Measurements from ENCODE around the gene CD47. TPM values are rescaled to one million over a fixed set of nuclear protein-coding genes. Genes with fewer than 3 reads are reported as not detected.

Gene CD47
- total RNA-seq, 1 experiment from 2014 or later, result 63.6 TPM

DNA sequence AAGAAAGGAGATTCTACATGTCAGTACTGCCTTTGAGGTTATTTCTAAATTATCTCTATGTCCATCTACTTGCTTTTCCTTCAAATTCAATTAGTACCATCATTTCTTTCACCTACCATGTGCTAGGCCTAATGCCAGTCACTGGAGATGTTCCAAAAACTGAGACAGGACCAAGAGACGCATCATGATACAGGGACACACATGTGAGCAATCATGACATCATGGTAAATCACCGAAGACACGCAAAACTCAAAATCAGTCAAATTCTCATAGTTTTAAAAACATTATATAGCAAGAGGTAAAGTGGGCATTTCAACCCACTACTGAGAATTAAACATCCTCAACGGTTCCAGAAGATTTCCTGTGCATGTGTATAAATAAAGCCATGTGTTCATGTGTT, 95.0 kb downstream of the CD47 start:
- no TSS peak for BruUV-seq (replicated peaks)
- no peak for ATAC-seq
- TF ChIP-seq EZH2 (IDR thresholded peaks at IDR 0.05; ENCODE audit: low read length, unreplicated experiment), result no peak
- no peak for TF ChIP-seq EZH2phosphoT487 (IDR thresholded peaks at IDR 0.05; ENCODE audit: borderline replicate concordance, low read length)
- TF ChIP-seq, protein P1, sequence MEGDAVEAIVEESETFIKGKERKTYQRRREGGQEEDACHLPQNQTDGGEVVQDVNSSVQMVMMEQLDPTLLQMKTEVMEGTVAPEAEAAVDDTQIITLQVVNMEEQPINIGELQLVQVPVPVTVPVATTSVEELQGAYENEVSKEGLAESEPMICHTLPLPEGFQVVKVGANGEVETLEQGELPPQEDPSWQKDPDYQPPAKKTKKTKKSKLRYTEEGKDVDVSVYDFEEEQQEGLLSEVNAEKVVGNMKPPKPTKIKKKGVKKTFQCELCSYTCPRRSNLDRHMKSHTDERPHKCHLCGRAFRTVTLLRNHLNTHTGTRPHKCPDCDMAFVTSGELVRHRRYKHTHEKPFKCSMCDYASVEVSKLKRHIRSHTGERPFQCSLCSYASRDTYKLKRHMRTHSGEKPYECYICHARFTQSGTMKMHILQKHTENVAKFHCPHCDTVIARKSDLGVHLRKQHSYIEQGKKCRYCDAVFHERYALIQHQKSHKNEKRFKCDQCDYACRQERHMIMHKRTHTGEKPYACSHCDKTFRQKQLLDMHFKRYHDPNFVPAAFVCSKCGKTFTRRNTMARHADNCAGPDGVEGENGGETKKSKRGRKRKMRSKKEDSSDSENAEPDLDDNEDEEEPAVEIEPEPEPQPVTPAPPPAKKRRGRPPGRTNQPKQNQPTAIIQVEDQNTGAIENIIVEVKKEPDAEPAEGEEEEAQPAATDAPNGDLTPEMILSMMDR (conservative IDR thresholded peaks at IDR 0.05; ENCODE audit: low read depth, low read length), result no peak
- no peaks in the 10 kb centered on the region for H3K9me3 ChIP-seq (ENCODE audit: low read length)
- no peak overlapping the region for H3K27ac ChIP-seq (ENCODE audit: low read length)
- ChIA-PET CTCF (no interaction called here), POLR2A (ENCODE audit: unreplicated experiment) (no interaction called here)
- H4K20me1 ChIP-seq (ENCODE audit: low read length), result no peaks in the 10 kb centered on the region
- H3K4me2 ChIP-seq (ENCODE audit: low read length), result no peak overlapping the region
- no peaks in the 10 kb centered on the region for H3K36me3 ChIP-seq (ENCODE audit: low read depth, low read length)
- no peak overlapping the region for H3K4me3 ChIP-seq (ENCODE audit: low read length)
- intact Hi-C loops (cut with micrococcal nuclease), result no loop called here
- H3K4me1 ChIP-seq (ENCODE audit: insufficient read depth, low read length), result peaks cover 64% of the 10 kb centered on the region
- H3K79me2 ChIP-seq (ENCODE audit: low read length), result no peaks in the 10 kb centered on the region
- H3K27me3 ChIP-seq (ENCODE audit: low read length), result no peaks in the 10 kb centered on the region
- no peak overlapping the region for H3K9ac ChIP-seq (ENCODE audit: low read length)
- H2AFZ ChIP-seq (ENCODE audit: low read length), result no peak overlapping the region
- DNase-seq, result no peak
- no peaks in the 10 kb centered on the region for H3F3A ChIP-seq (ENCODE audit: low read length, unreplicated experiment)
- no peaks in the 10 kb centered on the region for H3K9me2 ChIP-seq (replicated peaks; ENCODE audit: low read length)

DNA sequence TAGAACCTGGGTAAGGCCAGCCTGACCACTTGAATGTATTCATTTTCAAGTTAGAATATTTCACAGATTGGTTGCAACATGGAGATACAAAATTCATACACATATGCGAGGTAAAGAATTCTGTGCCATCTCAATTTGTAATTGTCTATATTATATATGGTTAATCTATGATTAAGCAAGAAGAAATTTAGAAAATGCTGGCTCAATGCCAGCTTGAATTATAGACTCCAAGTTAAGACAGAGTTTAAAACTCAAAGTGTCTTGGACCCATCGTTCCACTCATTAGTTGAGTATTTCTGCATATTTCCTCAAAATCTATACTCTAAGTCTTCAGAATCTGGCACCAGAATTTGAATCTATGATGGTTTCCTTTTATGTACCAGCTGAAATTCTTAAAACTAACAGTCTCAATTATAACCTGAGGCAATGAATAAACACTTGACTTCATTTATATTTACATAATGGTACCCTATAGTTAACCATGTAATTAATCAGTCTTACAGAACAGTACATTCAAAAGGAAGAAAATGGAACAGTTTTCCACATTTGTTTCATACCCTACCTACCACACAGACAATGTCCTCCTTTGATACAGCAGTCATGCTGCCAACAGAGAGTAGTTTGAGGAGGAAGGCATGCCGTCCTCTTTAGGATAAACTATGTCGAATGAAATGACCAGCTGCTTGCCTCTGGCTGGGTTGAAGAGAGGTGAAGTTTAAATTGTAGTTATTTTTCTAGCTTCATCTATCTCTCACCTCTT, 95.7 kb downstream of the CD47 start:
- Histone ChIP-seq H3K36me3 (ENCODE audit: low read depth, low read length) (no peaks in the 10 kb centered on the region), H3F3A (ENCODE audit: low read length, unreplicated experiment) (no peaks in the 10 kb centered on the region), H3K4me2 (ENCODE audit: low read length) (peak overlapping the region; percentile 80), H3K9me2 (replicated peaks; ENCODE audit: low read length) (no peaks in the 10 kb centered on the region), H3K9ac (ENCODE audit: low read length) (0 out of 2 replicates have a peak overlapping the region, but pooled peaks have one; percentile 4), H3K27me3 (ENCODE audit: low read length) (no peaks in the 10 kb centered on the region), H3K27ac (ENCODE audit: low read length) (peak overlapping the region; percentile 98), H4K20me1 (ENCODE audit: low read length) (no peaks in the 10 kb centered on the region), H3K9me3 (ENCODE audit: low read length) (no peaks in the 10 kb centered on the region), H3K4me1 (ENCODE audit: insufficient read depth, low read length) (peaks cover 66% of the 10 kb centered on the region), H3K79me2 (ENCODE audit: low read length) (no peaks in the 10 kb centered on the region), H3K4me3 (ENCODE audit: low read length) (no peak overlapping the region), H2AFZ (ENCODE audit: low read length) (no peak overlapping the region)
- TF ChIP-seq EZH2 (IDR thresholded peaks at IDR 0.05; ENCODE audit: low read length, unreplicated experiment) (no peak), EZH2phosphoT487 (IDR thresholded peaks at IDR 0.05; ENCODE audit: borderline replicate concordance, low read length) (no peak)
- TF ChIP-seq, protein P1 (conservative IDR thresholded peaks at IDR 0.05; ENCODE audit: low read depth, low read length), result no peak
- no TSS peak for BruUV-seq (replicated peaks)
- POLR2A ChIA-PET (ENCODE audit: unreplicated experiment), result no interaction called here
- no peak for ATAC-seq
- DNase-seq, result peak; percentile 77
- intact Hi-C loops (cut with micrococcal nuclease), result no loop called here
- CTCF ChIA-PET, result interaction anchor here (1.2 kb wide), 1 partner anchor 480 kb away, joined by 3 read pairs; no protein-coding TSS in a partner anchor

DNA sequence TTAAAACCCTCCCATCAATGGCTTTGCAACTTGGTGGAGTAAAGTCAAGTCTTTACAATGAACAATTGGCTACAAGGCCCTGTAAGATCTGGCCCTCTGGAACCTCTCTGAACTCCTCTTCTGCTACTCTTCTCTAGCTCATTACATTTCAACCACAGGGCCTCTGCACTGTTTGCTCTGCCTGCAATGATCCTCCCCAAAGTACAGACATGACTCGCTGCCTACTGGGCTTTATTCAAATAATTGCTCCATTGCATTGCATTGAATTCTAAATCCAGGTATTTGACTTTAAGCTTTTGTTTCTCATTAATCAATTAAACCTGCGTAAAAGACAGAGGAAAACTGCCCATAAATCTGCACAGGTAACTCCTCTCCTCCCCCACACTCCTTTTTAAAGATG, 96.7 kb downstream of the CD47 start:
- DNase-seq (peak; percentile 53), ATAC-seq (peak; percentile 32; the same call in 1 of the 2 replicates)
- peaks cover 66% of the 10 kb centered on the region for H3K4me1 ChIP-seq (ENCODE audit: insufficient read depth, low read length)
- CTCF ChIA-PET, result interaction anchor here (1.2 kb wide), 1 partner anchor 481 kb away, joined by 3 read pairs; no protein-coding TSS in a partner anchor
- BruUV-seq (replicated peaks), result no TSS peak
- H4K20me1 ChIP-seq (ENCODE audit: low read length), result no peaks in the 10 kb centered on the region
- no peaks in the 10 kb centered on the region for H3K9me3 ChIP-seq (ENCODE audit: low read length)
- H3K36me3 ChIP-seq (ENCODE audit: low read depth, low read length), result no peaks in the 10 kb centered on the region
- H3K9ac ChIP-seq (ENCODE audit: low read length), result peak overlapping the region; percentile 76
- H3K79me2 ChIP-seq (ENCODE audit: low read length), result no peaks in the 10 kb centered on the region
- peak overlapping the region; percentile 80 for H3K4me2 ChIP-seq (ENCODE audit: low read length)
- intact Hi-C loops (cut with micrococcal nuclease), result no loop called here
- TF ChIP-seq, protein P1 (conservative IDR thresholded peaks at IDR 0.05; ENCODE audit: low read depth, low read length), result no peak
- TF ChIP-seq EZH2phosphoT487 (IDR thresholded peaks at IDR 0.05; ENCODE audit: borderline replicate concordance, low read length) (no peak), EZH2 (IDR thresholded peaks at IDR 0.05; ENCODE audit: low read length, unreplicated experiment) (no peak)
- H3K4me3 ChIP-seq (ENCODE audit: low read length), result no peak overlapping the region; the same call in 1 of the 2 replicates
- peak overlapping the region; percentile 98 for H3K27ac ChIP-seq (ENCODE audit: low read length)
- POLR2A ChIA-PET (ENCODE audit: unreplicated experiment), result no interaction called here
- H2AFZ ChIP-seq (ENCODE audit: low read length), result no peak overlapping the region
- H3K9me2 ChIP-seq (replicated peaks; ENCODE audit: low read length), result no peaks in the 10 kb centered on the region
- H3F3A ChIP-seq (ENCODE audit: low read length, unreplicated experiment), result no peaks in the 10 kb centered on the region
- H3K27me3 ChIP-seq (ENCODE audit: low read length), result no peaks in the 10 kb centered on the region

Measured in PC-3 (cell line).